ENCODE data around the gene IL13.

GRCh38 chr5:132641841-132642240 lies 16.1 kb upstream of the IL13 start:
- TF ChIP-seq EZH2phosphoT487 (IDR thresholded peaks at IDR 0.05; ENCODE audit: borderline replicate concordance, low read depth, low read length) (no peak), CTCF (conservative IDR thresholded peaks at IDR 0.05; ENCODE audit: low read length) (no peak)
